NCI-H2196 (cell line): Measurements from ENCODE around the gene CACNA2D1.
A peak's percentile ranks its signal among the peaks of the same experiment; 100 is the strongest.

Experiments used
- DNase-seq: peaks from one replicate; lab custom pipeline; 2025; ENCODE audit not compliant: unreplicated experiment; lab: John Stamatoyannopoulos, UW

CACNA2D1 gene

GRCh38 chr7:82234457-82235049 is 209.0 kb downstream of the CACNA2D1 start:
- DNase-seq, result peak; percentile 55

- DNase-seq, result no peak
These were observed 212.6 kb downstream of the CACNA2D1 start for GRCh38 chr7:82230811-82231581.

- DNase-seq, result no peak
These were observed 214.4 kb downstream of the CACNA2D1 start for GRCh38 chr7:82229164-82229563.

DNA sequence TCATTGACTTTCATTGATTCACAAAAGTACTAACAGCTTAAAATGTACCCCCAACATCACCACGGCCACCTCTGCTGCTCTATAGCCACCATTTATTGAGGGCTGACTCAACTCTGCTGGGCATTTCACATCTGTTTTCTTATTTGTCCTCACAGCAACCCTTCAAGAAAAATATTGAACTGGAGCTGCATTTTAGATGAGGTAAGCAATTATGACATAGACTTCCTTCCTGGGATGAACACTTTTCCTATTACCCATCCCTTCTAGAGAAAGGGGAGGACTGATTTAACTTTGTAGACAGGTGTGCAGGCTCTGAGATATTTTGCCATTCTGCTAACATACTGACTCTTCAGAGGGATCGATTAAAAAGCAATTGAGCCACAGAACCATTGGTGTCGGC is 217.4 kb downstream of the CACNA2D1 start:
- DNase-seq, result no peak

DNA sequence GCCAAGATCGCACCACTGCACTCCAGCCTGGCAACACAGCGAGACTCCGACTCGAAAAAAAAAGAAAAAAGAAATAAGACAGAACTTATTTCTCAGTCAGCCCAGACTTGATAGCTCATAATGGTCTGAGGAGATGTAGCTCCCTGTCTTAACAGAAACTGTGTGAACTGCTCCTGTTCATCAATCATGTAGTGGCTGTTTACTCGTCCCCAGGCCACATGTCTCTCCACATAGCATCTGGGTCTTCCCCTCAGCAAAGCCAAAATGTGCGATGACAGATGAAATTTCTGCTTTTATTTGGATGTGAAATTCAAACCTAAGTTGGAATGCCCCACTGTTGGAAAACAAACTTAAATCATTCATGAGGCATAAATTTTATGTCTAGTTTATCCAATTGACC is 219.0 kb downstream of the CACNA2D1 start:
- DNase-seq, result no peak

- DNase-seq, result no peak
These were observed 220.0 kb downstream of the CACNA2D1 start for GRCh38 chr7:82223580-82223979.

GRCh38 chr7:82221152-82221674 is 222.4 kb downstream of the CACNA2D1 start:
- DNase-seq, result no peak

DNA sequence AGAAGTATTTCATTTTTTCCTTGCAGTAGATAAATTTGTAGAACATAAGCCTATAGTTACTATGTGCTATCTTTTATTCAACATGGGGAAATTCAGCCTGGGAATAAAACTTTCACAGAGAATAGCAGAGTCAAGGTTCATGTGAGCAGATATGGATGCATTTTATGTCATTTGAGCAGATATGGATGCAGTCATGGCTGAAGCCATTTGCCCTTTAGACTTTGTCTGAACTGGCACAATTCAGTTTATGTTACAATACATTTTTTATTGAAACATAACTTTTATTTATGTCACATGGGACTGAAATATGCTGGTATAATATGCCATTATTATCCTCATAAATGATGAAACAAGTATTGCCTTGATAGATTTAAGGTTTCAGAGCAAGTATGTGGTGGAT is 231.1 kb downstream of the CACNA2D1 start:
- no peak for DNase-seq

DNA sequence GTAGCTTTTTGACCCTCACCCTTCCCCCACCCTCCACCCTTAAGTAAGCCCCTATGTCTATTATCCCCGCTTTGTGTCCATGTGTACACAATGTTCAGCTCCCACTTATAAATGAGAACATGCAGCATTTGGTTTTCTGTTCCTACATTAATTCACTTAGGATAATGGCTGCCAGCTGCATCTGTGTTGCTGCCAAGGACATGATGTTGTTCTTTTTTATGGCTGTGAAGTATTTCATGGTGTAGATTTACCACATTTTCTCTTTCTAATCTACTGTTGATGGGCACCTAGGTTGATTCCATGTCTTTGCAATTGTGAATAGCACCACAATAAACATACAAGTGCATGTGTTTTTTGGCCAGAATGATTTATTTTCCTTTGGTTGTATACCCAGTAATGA is 232.2 kb downstream of the CACNA2D1 start:
- DNase-seq, result no peak

GRCh38 chr7:82210416-82211184 is 233.0 kb downstream of the CACNA2D1 start:
- no peak for DNase-seq

DNA sequence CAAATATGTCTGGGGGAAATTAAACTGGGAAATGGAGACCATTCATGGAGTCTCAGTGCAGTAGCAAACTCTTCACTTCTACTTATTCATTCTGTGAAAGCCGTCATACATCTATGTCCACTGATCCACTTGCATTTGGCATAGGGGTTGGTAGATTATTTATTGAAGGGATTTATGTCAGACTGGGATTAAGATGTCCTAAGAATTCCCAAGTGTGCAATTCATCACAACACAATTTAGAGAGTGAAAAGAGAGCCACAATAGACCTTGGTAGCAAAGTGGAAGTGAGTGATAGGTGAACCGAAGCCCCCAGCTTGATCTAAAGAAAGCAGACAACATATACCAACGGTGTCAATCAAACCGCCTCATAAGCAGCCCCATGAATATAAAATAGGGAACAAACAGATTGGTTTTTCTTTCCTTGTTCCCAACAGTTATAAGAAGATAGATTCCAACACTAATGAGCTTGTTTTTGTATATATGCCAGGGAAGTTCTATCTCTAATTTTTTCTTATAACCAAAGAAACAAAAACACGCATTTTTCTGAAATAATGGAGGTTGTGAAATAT is 234.3 kb downstream of the CACNA2D1 start:
- DNase-seq, result no peak

- no peak for DNase-seq
These were observed 238.9 kb downstream of the CACNA2D1 start for GRCh38 chr7:82204694-82205093.

DNA sequence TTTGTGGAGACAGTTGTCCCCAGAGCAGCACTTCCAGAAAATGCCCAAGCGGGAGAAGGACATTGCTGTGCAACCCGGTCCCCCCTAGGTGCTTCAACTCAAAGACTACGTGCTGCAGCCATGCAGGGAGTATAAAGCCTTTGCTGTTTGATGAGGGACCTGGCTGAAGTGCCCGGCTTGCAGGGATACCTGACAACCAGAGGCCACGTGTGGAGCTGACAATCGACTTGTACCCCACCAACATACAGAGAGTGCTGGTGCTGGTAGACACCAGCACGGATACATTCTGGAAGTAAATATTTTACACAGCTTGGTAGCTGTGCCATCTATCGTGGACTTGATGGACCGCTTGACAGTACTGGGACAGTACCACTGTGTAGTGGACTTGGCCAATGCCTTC is 240.6 kb downstream of the CACNA2D1 start:
- no peak for DNase-seq

DNA sequence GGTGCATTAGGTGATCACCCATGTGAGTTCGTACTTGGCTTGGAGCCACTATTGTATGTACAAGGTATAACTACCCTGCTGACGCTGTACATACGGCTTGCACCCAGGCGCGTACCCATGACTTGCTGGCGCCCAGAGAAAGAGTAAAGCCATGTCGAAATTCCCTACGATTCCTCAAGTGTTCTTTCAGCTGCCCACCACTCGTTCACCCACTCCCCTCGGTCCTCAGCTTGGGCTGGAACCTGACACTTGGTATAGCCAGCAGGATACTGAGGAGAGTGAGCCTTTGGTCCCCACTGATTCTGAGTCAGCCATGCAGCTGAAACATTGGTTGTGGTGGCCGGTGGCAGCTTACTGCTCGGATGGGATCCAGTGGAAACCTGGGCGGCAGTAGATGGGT is 241.5 kb downstream of the CACNA2D1 start:
- DNase-seq, result no peak

DNA sequence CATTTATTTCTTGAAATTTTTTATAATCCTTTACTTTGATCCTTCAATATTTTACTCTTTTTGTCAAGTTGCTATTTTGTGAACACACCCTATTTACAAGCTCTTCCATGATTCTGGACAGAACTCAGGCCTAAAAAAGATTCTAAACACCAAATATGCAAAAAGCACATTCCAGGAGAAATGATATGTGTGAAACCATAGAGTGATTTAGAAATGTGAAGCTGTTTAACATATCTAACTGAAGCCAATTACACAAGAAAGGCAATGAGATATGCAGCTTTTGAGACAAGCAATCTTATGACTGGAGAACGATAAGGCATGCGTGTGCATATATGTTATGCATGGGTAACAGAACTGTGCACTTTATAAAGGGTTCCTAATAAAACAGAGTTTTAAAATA is 243.0 kb downstream of the CACNA2D1 start:
- DNase-seq, result no peak

DNA sequence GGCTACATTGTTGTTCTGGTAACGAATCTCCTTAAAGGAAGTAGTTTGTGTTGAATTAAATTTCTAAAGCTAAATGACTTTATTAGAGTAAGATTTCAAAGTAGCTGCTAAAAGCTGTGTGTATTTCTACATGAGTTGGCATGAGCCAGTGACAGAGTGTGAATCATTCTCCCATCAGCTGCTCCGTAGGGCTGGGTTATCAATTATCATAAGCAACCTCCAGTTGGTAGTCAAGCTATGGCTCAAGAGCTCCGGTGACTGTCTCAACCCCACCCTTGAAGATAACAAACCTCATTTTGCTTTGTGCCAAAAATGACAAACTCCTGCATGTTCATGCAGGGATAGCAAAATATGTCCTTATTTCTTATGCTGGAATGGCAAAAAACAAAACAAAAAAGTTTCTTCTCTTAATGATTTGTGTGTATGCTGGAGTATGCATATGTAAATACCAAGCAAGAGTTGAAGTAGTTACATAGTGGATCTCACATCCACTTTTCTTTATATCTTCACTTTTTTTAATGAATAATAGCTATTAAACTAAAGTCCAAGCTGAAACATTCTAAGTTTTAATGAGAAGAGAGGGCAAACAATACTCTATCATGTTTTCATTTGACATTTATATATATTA is 249.4 kb downstream of the CACNA2D1 start:
- no peak for DNase-seq

- no peak for DNase-seq
These were observed 254.9 kb downstream of the CACNA2D1 start for GRCh38 chr7:82188636-82189035.

- DNase-seq, result no peak
These were observed 258.1 kb downstream of the CACNA2D1 start for GRCh38 chr7:82185443-82185842.

- DNase-seq, result no peak
These were observed 259.9 kb downstream of the CACNA2D1 start for GRCh38 chr7:82183634-82184033.

- no peak for DNase-seq
These were observed 264.3 kb downstream of the CACNA2D1 start for GRCh38 chr7:82179311-82179710.

DNA sequence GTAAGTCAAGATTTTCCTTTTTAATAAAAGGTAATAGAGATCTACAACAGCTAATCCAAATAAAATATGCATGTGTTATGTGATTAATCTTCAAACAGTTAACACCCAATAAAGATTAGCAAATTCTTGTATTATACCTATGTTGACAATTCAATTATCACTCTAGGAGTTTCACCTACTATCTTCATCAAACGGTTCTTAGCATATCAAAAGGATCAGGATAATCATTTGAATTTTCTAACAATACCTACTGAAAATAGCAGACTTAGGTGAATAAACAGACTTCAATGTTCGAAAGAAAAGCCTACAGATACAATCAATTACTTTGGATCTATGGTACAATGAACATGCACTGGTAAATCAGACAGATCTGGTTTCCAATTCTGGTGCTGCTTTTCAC is 268.3 kb downstream of the CACNA2D1 start:
- DNase-seq, result no peak
